Activated CD4-positive, alpha-beta T cell treated with anti-CD3 and anti-CD28 coated beads, Interleukin-2, amount 50 U/mL, for 48 hours (primary cell): ENCODE results near the gene AGTR1.
"Not testable (repeated sequence)": the region's sequence is repeated elsewhere in the genome, so short reads cannot be mapped to it uniquely, and the experiment has no call there.

Experiments
- DNase-seq, 2 experiments: peaks; one replicate each; pipeline ENCODE4 v3.0.0-alpha.2; 2020

AGTR1 gene

GRCh38 chr3:148718982-148719862 lies 21.5 kb downstream of the AGTR1 start:
- DNase-seq, result no peak

- no peak for DNase-seq
Observed at GRCh38 chr3:148720873-148721272, 23.2 kb downstream of the AGTR1 start.

GRCh38 chr3:148723631-148724030 lies 25.9 kb downstream of the AGTR1 start:
- no peak for DNase-seq

- peak in 1 of 2 experiments; percentile 4 for DNase-seq
Observed at GRCh38 chr3:148727231-148727630, 29.5 kb downstream of the AGTR1 start.

GRCh38 chr3:148728753-148729152 lies 31.1 kb downstream of the AGTR1 start:
- no peak for DNase-seq

GRCh38 chr3:148729476-148730055 lies 31.9 kb downstream of the AGTR1 start:
- no peak for DNase-seq

GRCh38 chr3:148730676-148731075 lies 33.0 kb downstream of the AGTR1 start:
- no peak for DNase-seq

- DNase-seq, result no peak
Observed at GRCh38 chr3:148735597-148735996, 37.9 kb downstream of the AGTR1 start.

GRCh38 chr3:148736086-148736485 lies 38.4 kb downstream of the AGTR1 start:
- DNase-seq, result no peak

- no peak for DNase-seq
Observed at GRCh38 chr3:148737104-148737530, 39.4 kb downstream of the AGTR1 start.

GRCh38 chr3:148739720-148740119 lies 42.0 kb downstream of the AGTR1 start:
- DNase-seq, result no peak

- no peak for DNase-seq
Observed at GRCh38 chr3:148740291-148740690, 42.6 kb downstream of the AGTR1 start.

- no peak for DNase-seq
Observed at GRCh38 chr3:148741219-148741618, 43.5 kb downstream of the AGTR1 start.

- DNase-seq, result no peak
Observed at GRCh38 chr3:148742118-148742517, 44.4 kb downstream of the AGTR1 start.

GRCh38 chr3:148746053-148746452 lies 48.4 kb downstream of the AGTR1 start:
- DNase-seq, result no peak

- DNase-seq, result no peak
Observed at GRCh38 chr3:148748283-148748682, 50.6 kb downstream of the AGTR1 start.

GRCh38 chr3:148750296-148750695 lies 52.6 kb downstream of the AGTR1 start:
- DNase-seq, result no peak

GRCh38 chr3:148751461-148751860 lies 53.8 kb downstream of the AGTR1 start:
- no peak for DNase-seq

- not testable (repeated sequence) for DNase-seq
Observed at GRCh38 chr3:148753385-148753784, 55.7 kb downstream of the AGTR1 start.

- no peak for DNase-seq
Observed at GRCh38 chr3:148755570-148755969, 57.9 kb downstream of the AGTR1 start.

- no peak for DNase-seq
Observed at GRCh38 chr3:148756311-148756710, 58.6 kb downstream of the AGTR1 start.

- DNase-seq, result no peak
Observed at GRCh38 chr3:148757238-148758215, 59.8 kb downstream of the AGTR1 start.

- no peak for DNase-seq
Observed at GRCh38 chr3:148758303-148758884, 60.7 kb downstream of the AGTR1 start.
